COR-L47 (cell line): ENCODE data around the gene CHSY3.

Experiments used
- DNase-seq: peaks from one replicate; lab custom pipeline; 2025; lab: John Stamatoyannopoulos, UW

CHSY3 gene

DNA sequence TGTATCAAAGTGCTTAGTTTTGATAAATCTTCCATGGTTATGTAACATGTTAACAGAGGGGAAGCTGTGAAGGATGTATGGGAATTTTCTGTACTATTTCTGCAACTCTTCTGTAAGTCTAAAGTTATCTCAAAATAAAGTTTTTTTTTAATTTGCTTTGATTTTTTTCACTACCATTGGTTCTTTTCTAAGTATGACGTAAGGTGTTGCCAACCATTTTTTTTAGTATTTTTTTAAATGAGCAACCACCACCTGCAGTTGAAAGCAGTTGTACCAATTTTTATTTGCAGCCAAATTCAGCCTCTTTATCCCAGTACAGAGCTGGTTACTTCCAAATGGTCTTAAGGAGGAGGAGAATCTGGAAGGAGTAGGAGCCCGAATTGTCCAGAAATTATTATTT lies 192.2 kb downstream of the CHSY3 start:
- DNase-seq, result no peak

DNA sequence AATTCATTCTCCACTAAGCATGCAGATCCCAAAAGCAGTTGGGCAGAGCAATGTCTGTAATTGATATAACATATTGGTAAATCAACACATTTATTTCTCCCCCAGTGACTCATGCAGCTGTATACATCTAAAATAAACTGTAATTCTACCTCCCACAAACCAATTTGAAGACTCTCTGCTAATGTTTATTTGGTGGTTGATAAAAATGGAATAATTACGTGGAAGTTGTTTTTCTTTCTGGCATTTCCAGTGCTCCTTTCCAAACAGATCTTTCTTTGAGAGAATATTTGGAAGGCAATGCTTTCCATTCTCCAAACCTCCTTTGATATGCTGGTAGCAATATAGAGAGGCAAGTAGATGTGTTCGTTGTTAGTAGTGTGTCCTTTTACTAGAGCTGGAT lies 194.7 kb downstream of the CHSY3 start:
- DNase-seq, result no peak

DNA sequence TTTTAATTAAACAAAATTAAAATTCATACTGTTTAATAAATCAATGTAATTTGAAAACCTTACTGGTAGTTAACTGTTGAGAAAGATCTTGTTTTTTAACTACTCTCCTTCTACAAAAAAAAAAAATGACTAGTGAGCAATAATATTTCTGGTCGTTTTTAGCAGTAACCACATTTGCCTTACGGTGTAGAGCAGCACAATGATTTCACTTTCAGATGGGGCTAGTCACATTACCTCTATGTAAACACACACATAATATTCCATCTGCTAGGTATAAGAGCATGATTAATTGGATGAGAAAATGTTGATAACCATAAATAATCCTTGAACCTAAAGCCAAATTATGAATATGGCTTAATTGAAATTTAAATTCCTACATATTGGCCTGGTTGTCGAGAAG lies 198.1 kb downstream of the CHSY3 start:
- DNase-seq, result no peak

DNA sequence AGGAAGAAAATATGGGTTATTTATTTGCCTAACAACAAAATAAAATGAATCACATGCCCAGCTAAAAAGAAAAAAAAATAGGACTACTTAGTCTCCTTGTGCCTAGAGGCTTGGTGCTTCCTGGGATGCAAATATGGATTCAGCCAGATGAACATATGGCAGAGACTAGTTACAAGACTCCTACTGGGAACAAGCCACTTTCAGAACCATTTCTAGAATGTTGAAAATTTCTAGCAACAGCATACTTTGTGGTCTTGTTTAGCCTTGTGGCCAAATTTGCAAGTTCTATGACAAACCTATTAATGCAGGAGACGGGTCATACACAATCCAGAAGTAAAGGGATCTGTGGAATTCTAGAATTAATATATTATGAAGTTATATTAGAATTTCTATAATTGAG lies 198.7 kb downstream of the CHSY3 start:
- no peak for DNase-seq

DNA sequence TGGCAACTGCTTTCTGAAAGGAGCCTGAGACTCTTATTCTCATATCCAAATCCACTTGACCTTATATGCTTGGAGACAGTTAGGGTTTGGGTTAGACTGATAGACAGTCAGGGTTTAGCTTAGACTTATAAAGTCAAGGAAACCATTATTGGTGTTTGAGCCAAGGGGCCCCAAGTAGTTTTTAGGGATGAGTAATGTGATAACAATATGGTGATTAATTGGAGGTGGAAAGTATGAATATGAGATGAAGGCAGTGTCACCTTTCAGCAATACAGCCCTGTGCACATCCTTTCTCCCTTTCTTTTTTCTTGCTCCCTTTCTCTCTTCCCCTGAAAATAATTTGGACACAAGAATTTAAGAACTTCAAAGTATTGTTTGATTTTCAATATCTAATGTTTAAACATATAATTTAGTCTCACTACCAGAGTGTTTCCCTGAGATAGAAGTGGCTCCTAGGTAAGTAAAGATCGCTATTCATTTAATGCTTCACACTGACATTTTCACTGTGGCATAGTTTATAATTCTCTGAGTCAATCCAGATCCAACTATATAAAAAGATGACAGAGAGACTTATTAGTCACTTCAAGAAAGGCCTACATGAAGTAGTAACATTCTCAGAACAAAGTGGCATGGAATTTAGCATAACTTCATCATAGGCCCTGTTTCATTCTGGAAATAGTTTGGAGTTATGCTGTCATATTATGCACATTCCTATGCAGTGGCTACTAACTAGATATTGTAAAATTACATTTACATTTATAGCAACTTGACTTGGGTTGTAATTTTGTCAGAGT lies 200.8 kb downstream of the CHSY3 start:
- DNase-seq, result no peak

DNA sequence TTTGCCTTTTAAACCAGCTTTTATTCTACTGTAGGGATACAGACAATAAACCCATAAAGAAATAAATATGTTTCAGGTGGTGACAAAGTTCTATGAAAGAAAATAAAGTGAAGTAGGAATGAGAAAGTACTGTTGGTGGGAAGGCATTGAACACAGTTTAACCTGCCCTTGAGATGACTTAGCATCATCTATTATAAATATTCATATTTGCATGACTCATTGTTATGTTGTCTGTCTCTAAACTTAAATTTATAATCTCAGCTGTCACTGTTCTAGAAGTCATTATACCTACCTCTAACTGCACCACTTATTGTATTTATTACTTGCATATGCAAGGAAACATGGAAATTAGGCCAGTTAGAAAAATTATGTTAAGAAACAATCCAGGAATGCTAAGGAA lies 202.2 kb downstream of the CHSY3 start:
- no peak for DNase-seq

DNA sequence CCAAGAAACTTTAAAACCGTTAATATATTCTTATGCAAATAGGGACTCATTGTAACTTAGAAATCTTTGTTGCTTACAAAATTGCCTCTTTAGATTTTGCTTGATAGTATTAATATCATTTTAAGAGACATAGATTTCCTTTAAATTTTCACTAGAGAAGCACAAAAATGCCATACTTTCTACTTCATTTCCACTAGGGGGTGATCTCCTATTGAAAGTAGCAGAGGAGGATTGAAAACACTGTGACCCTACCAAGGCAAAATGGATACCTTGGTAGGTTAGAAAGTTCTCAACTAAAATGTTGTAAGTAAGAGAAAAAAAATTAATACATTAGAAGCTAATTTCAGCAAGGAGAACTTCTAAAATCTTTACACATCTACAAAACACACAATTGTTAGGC lies 204.9 kb downstream of the CHSY3 start:
- DNase-seq, result no peak

DNA sequence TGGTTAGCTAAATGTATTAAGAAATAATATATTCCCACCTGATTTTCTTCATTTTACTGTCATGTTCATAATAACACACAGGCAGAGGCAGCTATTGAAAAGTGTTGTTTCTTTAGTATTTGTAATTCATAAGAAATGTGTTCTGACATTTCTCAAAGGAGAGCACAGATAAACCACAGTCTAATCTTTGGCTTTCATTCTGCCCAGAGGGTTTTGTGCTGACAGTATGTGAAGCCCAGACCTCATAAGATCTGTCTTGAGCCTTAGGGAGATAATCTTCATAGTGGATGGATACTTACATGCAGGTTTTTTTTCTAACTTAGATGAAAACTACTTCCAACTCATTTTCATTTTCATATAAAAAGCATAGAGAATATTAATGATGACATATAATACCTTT lies 206.1 kb downstream of the CHSY3 start:
- no peak for DNase-seq

DNA sequence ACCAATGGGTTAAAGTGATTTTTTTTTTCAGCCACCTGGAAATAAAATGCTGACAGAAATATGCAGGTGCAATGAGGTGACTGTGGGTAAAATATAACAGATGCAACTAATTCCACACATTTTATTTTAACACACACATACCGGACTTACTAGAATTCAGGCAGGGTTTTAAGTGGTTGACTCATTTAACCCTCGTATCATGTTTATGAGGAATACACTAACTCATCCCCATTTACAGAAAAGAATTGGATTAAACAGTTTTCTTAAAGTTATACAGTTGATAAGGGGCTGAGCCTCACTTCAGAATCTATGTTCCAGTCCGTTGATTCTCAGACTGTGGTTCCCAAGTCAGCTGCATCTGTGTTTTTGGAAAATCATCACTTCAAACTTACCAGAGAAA lies 207.5 kb downstream of the CHSY3 start:
- DNase-seq, result no peak

DNA sequence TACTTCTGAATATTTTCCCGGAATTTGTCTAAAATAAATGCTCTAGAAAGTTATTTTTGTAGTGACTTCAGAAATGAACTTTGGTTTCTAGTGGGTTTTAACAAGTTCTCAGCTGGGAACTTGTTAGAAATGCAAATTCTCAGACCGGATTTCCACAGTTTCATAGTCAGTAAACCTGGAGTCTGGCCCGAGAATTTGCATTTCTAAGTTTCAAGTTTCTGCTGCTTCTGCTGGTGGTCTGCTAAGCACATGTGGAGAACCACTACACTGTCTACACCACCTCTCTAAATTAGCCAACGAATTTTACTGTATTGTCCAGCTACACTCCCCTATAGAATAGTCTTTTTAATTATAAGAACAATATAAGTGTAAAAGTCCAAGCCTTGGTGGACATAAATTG lies 208.0 kb downstream of the CHSY3 start:
- DNase-seq, result no peak

DNA sequence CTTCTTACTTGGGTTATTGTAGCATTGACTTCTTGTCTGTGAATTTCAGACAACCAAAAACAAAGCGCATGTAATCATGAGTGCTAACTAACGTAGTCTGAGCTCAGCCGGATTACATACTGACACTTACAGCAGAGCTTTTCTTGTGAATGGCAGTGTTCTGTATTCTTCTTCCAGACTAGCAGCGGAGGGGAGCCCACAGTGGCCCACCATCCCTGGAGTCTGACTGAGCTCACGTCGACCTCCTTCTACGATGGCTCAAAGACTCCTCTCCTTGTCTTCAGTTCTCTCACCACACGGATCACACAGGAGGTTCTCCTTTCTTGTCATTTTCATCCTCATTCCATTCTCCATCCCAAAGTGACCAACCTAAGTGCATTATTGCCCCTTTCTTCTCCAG lies 211.4 kb downstream of the CHSY3 start:
- DNase-seq, result no peak

DNA sequence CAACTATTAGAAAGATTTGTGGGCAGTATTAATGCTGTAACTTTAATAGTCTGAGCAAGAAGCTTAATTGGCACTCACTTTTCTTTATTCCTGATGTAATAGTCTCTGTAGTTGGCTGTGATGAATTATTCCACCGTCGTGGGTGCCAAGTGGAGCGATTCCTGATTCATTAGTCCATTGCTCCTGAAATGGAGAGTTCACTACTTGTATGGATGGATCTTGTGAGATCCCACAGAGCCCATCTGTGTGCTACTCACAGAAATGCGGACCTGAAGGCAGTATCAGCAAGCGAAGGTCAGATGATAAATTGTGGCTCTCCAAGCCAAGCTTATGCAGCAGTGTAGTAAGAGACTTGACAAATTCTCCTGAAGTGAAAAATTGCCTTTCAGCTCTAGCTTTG lies 212.2 kb downstream of the CHSY3 start:
- no peak for DNase-seq

DNA sequence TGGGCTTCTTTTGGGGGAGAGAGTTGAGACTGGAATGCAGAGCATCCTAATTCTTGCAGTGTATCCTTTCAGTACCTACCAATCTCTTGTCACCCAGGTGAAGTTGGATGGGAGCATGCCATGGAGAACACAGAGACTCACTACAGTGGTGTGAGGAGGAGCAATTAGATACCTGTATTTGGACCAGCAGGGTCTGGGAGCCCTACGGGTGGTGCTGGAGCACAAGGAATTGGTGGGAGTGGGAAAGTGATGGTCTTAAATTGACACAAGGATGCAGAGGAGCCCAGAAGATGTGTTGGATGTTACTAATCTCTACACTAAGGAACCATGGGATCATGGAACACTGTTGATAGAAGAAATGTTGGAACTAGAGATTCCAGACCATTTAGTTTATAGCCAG lies 212.7 kb downstream of the CHSY3 start:
- no peak for DNase-seq

DNA sequence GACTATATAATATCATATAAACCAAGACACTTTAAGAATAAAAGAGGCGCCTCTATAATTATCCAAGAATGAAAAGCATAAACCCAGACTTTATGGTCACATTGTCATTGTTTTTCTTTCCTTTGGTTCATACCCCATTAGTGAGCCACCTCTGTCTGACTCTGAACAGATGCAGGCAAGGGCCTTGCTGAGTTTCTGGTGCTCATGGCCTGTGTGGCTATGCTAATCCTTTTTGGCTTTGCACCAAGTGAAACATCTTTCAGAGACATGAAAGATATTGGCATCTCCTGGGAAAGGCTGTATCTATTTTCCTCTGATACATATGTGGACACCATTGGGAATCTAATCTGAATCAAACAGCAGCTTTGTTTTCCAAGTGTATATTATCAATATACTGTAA lies 222.5 kb downstream of the CHSY3 start:
- DNase-seq, result no peak

DNA sequence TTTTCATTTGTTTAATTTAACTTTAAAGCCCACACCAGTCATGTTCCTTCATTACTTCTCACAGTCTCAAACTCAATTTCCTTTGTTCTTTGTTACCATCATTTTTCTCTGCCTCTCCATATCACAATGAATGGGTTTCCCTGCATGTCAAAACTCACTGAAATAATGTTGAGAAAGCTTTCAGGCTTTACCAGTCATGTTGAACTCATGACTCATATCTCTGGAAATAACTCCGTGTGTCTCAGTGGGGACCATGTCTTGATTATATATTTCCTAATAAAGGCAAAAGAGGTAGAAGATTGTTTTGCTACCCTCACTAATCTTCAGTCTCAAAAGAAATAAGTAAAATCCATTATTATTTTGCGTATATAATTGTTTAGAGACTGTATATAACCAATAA lies 231.2 kb downstream of the CHSY3 start:
- DNase-seq, result no peak

DNA sequence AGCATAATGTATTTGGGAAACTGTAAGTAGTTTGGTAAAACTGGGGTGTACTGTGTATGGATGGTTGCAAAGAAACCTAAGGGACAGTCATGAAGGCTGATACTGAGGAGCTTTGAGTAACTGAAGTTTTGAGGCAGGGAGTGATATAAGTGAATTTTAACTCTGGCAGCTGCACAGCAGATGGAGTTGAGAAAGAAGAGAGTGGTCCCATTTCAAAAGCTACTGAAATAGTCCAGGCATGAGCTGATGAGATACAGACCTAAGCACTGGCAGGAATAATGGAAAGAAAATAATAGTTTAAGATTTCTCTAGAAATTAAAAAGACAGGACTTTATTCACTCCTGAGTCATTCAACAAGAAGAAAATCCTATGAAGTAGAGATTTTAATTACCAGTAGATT lies 232.0 kb downstream of the CHSY3 start:
- DNase-seq, result no peak

DNA sequence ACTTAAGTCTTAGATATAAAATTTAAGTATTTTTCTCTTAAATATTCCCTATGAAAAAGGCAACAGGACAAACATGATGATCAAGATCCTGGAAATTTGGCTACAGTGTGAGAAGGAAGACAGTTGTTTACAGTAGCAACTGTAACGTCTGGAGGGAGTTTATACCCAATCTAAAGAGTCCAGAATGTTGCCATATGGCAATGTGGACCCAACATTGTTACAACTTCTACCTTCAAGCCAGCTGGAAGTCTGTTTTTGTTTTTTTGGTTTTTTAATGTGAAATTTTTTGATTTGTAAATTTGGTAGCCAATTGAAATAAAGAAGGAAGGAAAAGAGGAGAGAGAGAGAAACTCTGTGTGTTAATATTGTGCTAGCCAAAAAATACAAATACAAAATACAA lies 233.4 kb downstream of the CHSY3 start:
- no peak for DNase-seq

DNA sequence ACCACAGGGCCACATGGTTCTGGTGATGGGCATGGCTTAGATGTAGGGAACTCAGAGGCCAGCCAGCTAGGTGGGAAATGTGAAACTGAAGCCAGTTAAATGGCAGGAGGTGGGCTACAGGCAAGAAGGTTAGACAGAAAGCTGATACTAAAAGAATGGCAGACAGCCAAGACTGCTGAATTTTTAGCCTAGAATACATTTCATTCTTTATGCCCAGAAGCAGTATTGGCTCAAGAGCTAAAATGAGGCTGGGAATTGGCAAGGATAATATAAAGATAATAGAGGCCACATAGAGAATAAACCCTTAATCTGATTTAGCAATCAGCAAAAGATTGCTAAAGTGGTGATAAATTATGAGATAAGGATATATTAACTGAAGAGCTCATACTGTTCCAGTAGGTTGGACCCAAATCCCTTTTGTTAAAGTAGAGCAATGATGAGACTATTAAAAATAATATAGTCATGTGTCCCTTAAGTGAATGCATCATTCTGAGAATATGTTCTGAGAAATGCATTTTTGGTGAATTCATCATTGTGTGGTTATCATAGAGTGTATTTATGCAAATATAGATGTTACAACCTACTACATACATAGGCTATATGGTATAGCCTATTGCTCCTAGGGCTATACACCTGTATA lies 234.3 kb downstream of the CHSY3 start:
- DNase-seq, result no peak

DNA sequence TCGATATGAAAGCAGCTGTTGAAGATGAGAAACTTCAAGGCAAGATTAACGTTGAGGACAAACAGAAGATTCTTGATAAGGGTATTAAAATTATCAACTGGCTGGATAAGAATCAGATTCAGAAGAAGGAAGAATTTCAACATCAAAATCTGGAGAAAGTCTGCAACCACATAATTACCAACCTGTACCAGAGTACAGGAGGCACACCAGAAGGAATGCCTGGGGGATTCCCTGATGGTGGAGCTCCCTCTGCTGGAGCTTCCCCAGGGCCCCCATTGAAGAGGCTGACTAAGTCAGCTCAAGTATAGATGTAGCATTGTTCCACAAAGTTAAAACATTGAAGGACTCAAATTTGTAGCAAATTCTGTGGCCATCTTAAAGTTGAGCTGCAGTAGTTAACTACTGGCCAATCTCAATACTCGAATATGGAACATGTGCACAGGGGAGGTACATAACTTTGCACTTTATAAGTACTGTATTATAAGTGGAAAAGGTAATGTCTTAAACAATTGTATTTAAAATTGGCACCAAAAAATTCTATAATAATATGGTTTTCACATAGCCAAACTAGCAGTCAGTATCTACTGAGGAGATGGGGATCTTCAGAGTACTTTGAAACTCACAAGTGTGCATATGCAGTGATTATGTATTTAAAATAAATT lies 237.5 kb downstream of the CHSY3 start:
- DNase-seq, result no peak

DNA sequence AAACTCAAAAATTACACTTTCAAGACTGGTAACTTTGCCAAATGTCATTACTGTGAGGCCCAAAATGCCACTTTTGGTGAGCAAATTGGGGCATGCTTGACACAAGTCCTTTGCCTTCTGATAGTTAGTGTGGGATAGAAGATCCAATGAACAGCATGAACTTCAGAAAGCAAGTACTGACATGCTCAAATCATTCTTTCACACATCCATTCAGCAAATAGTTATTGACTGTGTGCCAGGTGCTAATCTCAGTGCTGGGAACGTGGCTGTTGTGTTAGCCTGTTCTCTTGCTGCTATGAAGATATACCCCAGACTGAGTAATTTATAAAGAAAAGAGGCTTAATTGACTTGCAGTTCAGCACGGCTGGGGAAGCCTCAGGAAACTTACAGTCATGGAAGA lies 247.0 kb downstream of the CHSY3 start:
- no peak for DNase-seq

DNA sequence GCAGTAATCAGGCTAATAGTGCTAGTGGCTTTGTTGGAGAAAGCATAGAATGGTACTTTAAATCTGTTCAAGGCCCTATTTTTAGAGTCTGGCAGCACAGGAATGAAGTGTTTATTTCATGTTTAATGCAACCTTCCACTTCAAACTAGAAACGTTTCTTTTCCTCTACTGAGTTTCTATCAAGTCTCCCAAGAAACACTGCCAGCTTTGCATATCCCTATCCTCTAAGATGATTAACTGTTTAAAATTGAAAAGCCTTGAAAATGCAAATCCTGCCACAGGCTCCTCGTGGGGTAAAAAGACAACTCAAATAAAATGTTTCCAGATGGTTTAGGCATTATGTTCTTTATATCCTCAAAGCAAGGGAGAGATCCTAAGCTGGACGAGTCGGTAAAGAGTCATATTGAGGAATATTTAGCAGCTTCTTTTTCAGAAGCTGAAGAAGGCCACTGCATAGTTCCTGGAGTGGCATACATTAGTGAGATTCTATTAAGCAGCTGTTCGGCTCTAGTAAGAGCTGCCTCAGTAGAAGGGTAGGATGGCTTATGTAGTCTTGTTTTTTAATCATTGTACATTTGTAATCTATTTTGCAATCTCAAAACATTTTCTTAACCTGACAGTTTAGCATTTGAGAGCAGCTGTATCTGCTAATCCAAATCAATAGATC lies 251.2 kb downstream of the CHSY3 start:
- no peak for DNase-seq

DNA sequence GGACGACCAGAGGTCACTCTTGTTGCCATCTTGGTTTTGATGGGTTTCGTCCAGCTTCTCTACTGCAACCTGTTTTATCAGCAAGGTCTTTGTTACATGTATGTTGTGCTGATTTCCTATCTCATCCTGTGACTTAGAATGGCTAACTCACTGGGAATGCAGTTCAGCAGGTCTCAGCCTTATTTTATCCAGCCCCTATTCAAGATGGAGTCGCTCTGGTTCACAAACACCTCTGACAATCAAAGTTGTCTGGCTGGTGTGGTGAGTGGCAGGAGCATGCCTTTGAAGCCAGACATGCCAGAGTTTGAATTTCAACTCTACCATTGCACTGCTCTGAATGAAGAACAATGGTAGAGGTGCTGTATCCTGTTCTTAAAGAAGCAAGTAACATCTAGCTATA lies 253.8 kb downstream of the CHSY3 start:
- no peak for DNase-seq

DNA sequence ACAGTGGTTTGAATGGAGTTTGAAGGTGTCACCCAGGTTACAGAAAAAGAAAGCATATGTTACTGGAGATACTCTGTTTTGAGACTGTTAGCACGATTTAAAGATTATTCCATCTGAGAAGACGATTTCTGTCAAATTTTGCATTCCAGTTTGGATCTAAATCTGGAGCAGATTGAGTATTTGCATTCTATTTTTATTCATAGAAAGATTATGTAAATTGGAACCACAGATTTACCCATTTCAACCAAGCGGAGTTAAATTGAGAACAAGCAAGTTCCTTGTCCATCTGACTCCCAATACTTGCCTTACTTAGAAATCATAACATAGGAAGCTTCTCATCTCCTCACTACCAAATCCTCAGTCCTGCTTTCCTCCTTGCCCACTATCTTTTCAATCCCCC lies 255.7 kb downstream of the CHSY3 start:
- no peak for DNase-seq
